ENCODE results near the gene RUVBL1. TPM values are rescaled to one million over a fixed set of nuclear protein-coding genes. Genes with fewer than 3 reads are reported as not detected.

The RUVBL1 gene
- total RNA-seq, 1 experiment from 2014 or later = 110 TPM

GRCh38 chr3:128052595-128053351 is 70.8 kb downstream of the RUVBL1 start:
- H3K9ac ChIP-seq (ENCODE audit: low read length) = peak overlapping the region; percentile 95
- peak overlapping the region; percentile 95 for H3K4me2 ChIP-seq (ENCODE audit: low read depth, low read length, poor library complexity, severe bottlenecking)
- H3K9me2 ChIP-seq (replicated peaks; ENCODE audit: insufficient read depth, low read length) = no peaks in the 10 kb centered on the region
- H2AFZ ChIP-seq (ENCODE audit: low read length) = no peak overlapping the region
- peak overlapping the region; percentile 97 for H3K4me3 ChIP-seq (ENCODE audit: low read length)
- H3K27me3 ChIP-seq (ENCODE audit: low read length) = no peaks in the 10 kb centered on the region
- H3K4me1 ChIP-seq (ENCODE audit: low read length) = peaks cover 51% of the 10 kb centered on the region
- H3K36me3 ChIP-seq (ENCODE audit: insufficient read depth, low read length) = peaks cover 37% of the 10 kb centered on the region
- H3K79me2 ChIP-seq (ENCODE audit: low read length) = peaks cover 47% of the 10 kb centered on the region
- no peak for DNase-seq
- H3K9me3 ChIP-seq (ENCODE audit: low read length) = no peaks in the 10 kb centered on the region
- peaks cover 14% of the 10 kb centered on the region; the same call in 1 of the 2 replicates for H4K20me1 ChIP-seq (ENCODE audit: insufficient read depth, low read depth, low read length)
- H3K27ac ChIP-seq (ENCODE audit: low read length) = peak overlapping the region; percentile 52; the same call in 1 of the 2 replicates

GRCh38 chr3:128051837-128052594 is 71.6 kb downstream of the RUVBL1 start, which contains the start of gene SEC61A1:
SEC61A1 (plus strand) TSS chr3:128052437; CDS start chr3:128052553, 116 bp downstream.
- H3K9me2 ChIP-seq (replicated peaks; ENCODE audit: insufficient read depth, low read length) = no peaks in the 10 kb centered on the region
- peaks cover 32% of the 10 kb centered on the region for H3K36me3 ChIP-seq (ENCODE audit: insufficient read depth, low read length)
- H3K4me1 ChIP-seq (ENCODE audit: low read length) = peaks cover 51% of the 10 kb centered on the region
- H3K9ac ChIP-seq (ENCODE audit: low read length) = peak within 1 kb of the TSS; percentile 95
- H3K27me3 ChIP-seq (ENCODE audit: low read length) = no peaks in the 10 kb centered on the region
- H4K20me1 ChIP-seq (ENCODE audit: insufficient read depth, low read depth, low read length) = peaks cover 14% of the 10 kb centered on the region; the same call in 1 of the 2 replicates
- peaks cover 44% of the 10 kb centered on the region for H3K79me2 ChIP-seq (ENCODE audit: low read length)
- no peaks in the 10 kb centered on the region for H3K9me3 ChIP-seq (ENCODE audit: low read length)
- peak within 1 kb of the TSS; percentile 94 for H2AFZ ChIP-seq (ENCODE audit: low read length)
- H3K27ac ChIP-seq (ENCODE audit: low read length) = peak within 1 kb of the TSS; percentile 52; the same call in 1 of the 2 replicates
- peak within 1 kb of the TSS; percentile 97 for H3K4me3 ChIP-seq (ENCODE audit: low read length)
- peak within 1 kb of the TSS; percentile 96 for H3K4me2 ChIP-seq (ENCODE audit: low read depth, low read length, poor library complexity, severe bottlenecking)
- DNase-seq = peak; percentile 98

GRCh38 chr3:128051459-128051836 is 72.2 kb downstream of the RUVBL1 start:
- Histone ChIP-seq H3K4me2 (ENCODE audit: low read depth, low read length, poor library complexity, severe bottlenecking) (peak overlapping the region; percentile 96), H3K4me1 (ENCODE audit: low read length) (peaks cover 51% of the 10 kb centered on the region), H3K79me2 (ENCODE audit: low read length) (peaks cover 42% of the 10 kb centered on the region), H3K4me3 (ENCODE audit: low read length) (peak overlapping the region; percentile 85), H3K9me2 (replicated peaks; ENCODE audit: insufficient read depth, low read length) (no peaks in the 10 kb centered on the region), H3K27me3 (ENCODE audit: low read length) (no peaks in the 10 kb centered on the region), H3K27ac (ENCODE audit: low read length) (no peak overlapping the region), H4K20me1 (ENCODE audit: insufficient read depth, low read depth, low read length) (peaks cover 14% of the 10 kb centered on the region; the same call in 1 of the 2 replicates), H2AFZ (ENCODE audit: low read length) (peak overlapping the region; percentile 94), H3K36me3 (ENCODE audit: insufficient read depth, low read length) (peaks cover 30% of the 10 kb centered on the region), H3K9me3 (ENCODE audit: low read length) (no peaks in the 10 kb centered on the region), H3K9ac (ENCODE audit: low read length) (peak overlapping the region; percentile 80)
- DNase-seq = no peak

GRCh38 chr3:128050597-128050996 is 73.0 kb downstream of the RUVBL1 start:
- peaks cover 50% of the 10 kb centered on the region for H3K4me1 ChIP-seq (ENCODE audit: low read length)
- no peak overlapping the region for H3K4me2 ChIP-seq (ENCODE audit: low read depth, low read length, poor library complexity, severe bottlenecking)
- H3K9me2 ChIP-seq (replicated peaks; ENCODE audit: insufficient read depth, low read length) = no peaks in the 10 kb centered on the region
- H3K9me3 ChIP-seq (ENCODE audit: low read length) = no peaks in the 10 kb centered on the region
- no peak overlapping the region for H3K4me3 ChIP-seq (ENCODE audit: low read length)
- no peak overlapping the region for H3K9ac ChIP-seq (ENCODE audit: low read length)
- no peak for DNase-seq
- H3K27me3 ChIP-seq (ENCODE audit: low read length) = no peaks in the 10 kb centered on the region
- H4K20me1 ChIP-seq (ENCODE audit: insufficient read depth, low read depth, low read length) = peaks cover 14% of the 10 kb centered on the region; the same call in 1 of the 2 replicates
- H3K79me2 ChIP-seq (ENCODE audit: low read length) = peaks cover 34% of the 10 kb centered on the region
- H3K36me3 ChIP-seq (ENCODE audit: insufficient read depth, low read length) = peaks cover 21% of the 10 kb centered on the region
- no peak overlapping the region for H3K27ac ChIP-seq (ENCODE audit: low read length)
- no peak overlapping the region for H2AFZ ChIP-seq (ENCODE audit: low read length)

- no peaks in the 10 kb centered on the region for H3K4me1 ChIP-seq (ENCODE audit: low read length)
- H3K9ac ChIP-seq (ENCODE audit: low read length) = no peak overlapping the region
- no peak overlapping the region for H3K4me3 ChIP-seq (ENCODE audit: low read length)
Observed at GRCh38 chr3:128041344-128041743, 82.3 kb downstream of the RUVBL1 start.

GRCh38 chr3:128040660-128041059 is 83.0 kb downstream of the RUVBL1 start:
- H3K9me2 ChIP-seq (replicated peaks; ENCODE audit: insufficient read depth, low read length) = no peaks in the 10 kb centered on the region
- H2AFZ ChIP-seq (ENCODE audit: low read length) = no peak overlapping the region

More at GRCh38 chr3:128041344-128041743, 82.3 kb downstream of the RUVBL1 start:
- no peak overlapping the region for H2AFZ ChIP-seq (ENCODE audit: low read length)
- no peak overlapping the region for H3K4me2 ChIP-seq (ENCODE audit: low read depth, low read length, poor library complexity, severe bottlenecking)
- H3K36me3 ChIP-seq (ENCODE audit: insufficient read depth, low read length) = no peaks in the 10 kb centered on the region
- no peaks in the 10 kb centered on the region for H4K20me1 ChIP-seq (ENCODE audit: insufficient read depth, low read depth, low read length)
- no peak for DNase-seq
- H3K27me3 ChIP-seq (ENCODE audit: low read length) = no peaks in the 10 kb centered on the region
- no peaks in the 10 kb centered on the region for H3K79me2 ChIP-seq (ENCODE audit: low read length)
- H3K9me2 ChIP-seq (replicated peaks; ENCODE audit: insufficient read depth, low read length) = no peaks in the 10 kb centered on the region
- H3K27ac ChIP-seq (ENCODE audit: low read length) = no peak overlapping the region
- no peaks in the 10 kb centered on the region for H3K9me3 ChIP-seq (ENCODE audit: low read length)

GRCh38 chr3:128040041-128040440 is 83.6 kb downstream of the RUVBL1 start:
- Histone ChIP-seq H3K79me2 (ENCODE audit: low read length) (no peaks in the 10 kb centered on the region), H3K9me3 (ENCODE audit: low read length) (no peaks in the 10 kb centered on the region), H3K9ac (ENCODE audit: low read length) (no peak overlapping the region), H2AFZ (ENCODE audit: low read length) (no peak overlapping the region), H3K4me1 (ENCODE audit: low read length) (no peaks in the 10 kb centered on the region), H3K27ac (ENCODE audit: low read length) (no peak overlapping the region), H3K27me3 (ENCODE audit: low read length) (no peaks in the 10 kb centered on the region), H3K4me3 (ENCODE audit: low read length) (no peak overlapping the region), H4K20me1 (ENCODE audit: insufficient read depth, low read depth, low read length) (no peaks in the 10 kb centered on the region), H3K36me3 (ENCODE audit: insufficient read depth, low read length) (no peaks in the 10 kb centered on the region), H3K4me2 (ENCODE audit: low read depth, low read length, poor library complexity, severe bottlenecking) (no peak overlapping the region), H3K9me2 (replicated peaks; ENCODE audit: insufficient read depth, low read length) (no peaks in the 10 kb centered on the region)
- DNase-seq = peak; percentile 25

More at GRCh38 chr3:128040660-128041059, 83.0 kb downstream of the RUVBL1 start:
- Histone ChIP-seq H3K4me3 (ENCODE audit: low read length) (no peak overlapping the region), H3K9ac (ENCODE audit: low read length) (no peak overlapping the region), H3K79me2 (ENCODE audit: low read length) (no peaks in the 10 kb centered on the region), H3K9me3 (ENCODE audit: low read length) (no peaks in the 10 kb centered on the region), H3K4me2 (ENCODE audit: low read depth, low read length, poor library complexity, severe bottlenecking) (no peak overlapping the region), H3K36me3 (ENCODE audit: insufficient read depth, low read length) (no peaks in the 10 kb centered on the region), H3K27me3 (ENCODE audit: low read length) (no peaks in the 10 kb centered on the region), H3K4me1 (ENCODE audit: low read length) (no peaks in the 10 kb centered on the region), H4K20me1 (ENCODE audit: insufficient read depth, low read depth, low read length) (no peaks in the 10 kb centered on the region), H3K27ac (ENCODE audit: low read length) (no peak overlapping the region)
- DNase-seq = peak; percentile 40

- no peaks in the 10 kb centered on the region for H3K9me3 ChIP-seq (ENCODE audit: low read length)
- H3K4me3 ChIP-seq (ENCODE audit: low read length) = no peak overlapping the region
- no peak overlapping the region for H3K9ac ChIP-seq (ENCODE audit: low read length)
- H4K20me1 ChIP-seq (ENCODE audit: insufficient read depth, low read depth, low read length) = no peaks in the 10 kb centered on the region
- no peaks in the 10 kb centered on the region for H3K9me2 ChIP-seq (replicated peaks; ENCODE audit: insufficient read depth, low read length)
- peak; percentile 32 for DNase-seq
- no peak overlapping the region for H3K4me2 ChIP-seq (ENCODE audit: low read depth, low read length, poor library complexity, severe bottlenecking)
- no peaks in the 10 kb centered on the region for H3K36me3 ChIP-seq (ENCODE audit: insufficient read depth, low read length)
- no peaks in the 10 kb centered on the region for H3K4me1 ChIP-seq (ENCODE audit: low read length)
- no peaks in the 10 kb centered on the region for H3K27me3 ChIP-seq (ENCODE audit: low read length)
- H3K79me2 ChIP-seq (ENCODE audit: low read length) = no peaks in the 10 kb centered on the region
- H3K27ac ChIP-seq (ENCODE audit: low read length) = no peak overlapping the region
- no peak overlapping the region for H2AFZ ChIP-seq (ENCODE audit: low read length)
Observed at GRCh38 chr3:128036119-128036518, 87.5 kb downstream of the RUVBL1 start.
